DND-41 (cell line): ENCODE data around the gene IL17B.

Experiments
- CTCF ChIP-seq: IDR thresholded peaks from 2 replicates; pipeline ENCODE4 v1.5.1; 2012; ENCODE audit warnings: borderline replicate concordance, low read length, moderate library complexity, mild to moderate bottlenecking; ENCODE audit not compliant: poor library complexity, severe bottlenecking; ENCODE audit errors: extremely low read depth
- EZH2 ChIP-seq: IDR thresholded peaks from 3 replicates; pipeline ENCODE4 v1.6.1; 2012; ENCODE audit warnings: borderline replicate concordance, low read depth, mild to moderate bottlenecking, moderate library complexity, low read length, inconsistent platforms; ENCODE audit not compliant: severe bottlenecking

- TF ChIP-seq CTCF: no peak
- no peak for TF ChIP-seq EZH2
These were observed 2.2 kb downstream of the IL17B start for GRCh38 chr5:149376711-149377447.
